ENCODE measurements around the gene PLCL1.

The PLCL1 gene

DNA sequence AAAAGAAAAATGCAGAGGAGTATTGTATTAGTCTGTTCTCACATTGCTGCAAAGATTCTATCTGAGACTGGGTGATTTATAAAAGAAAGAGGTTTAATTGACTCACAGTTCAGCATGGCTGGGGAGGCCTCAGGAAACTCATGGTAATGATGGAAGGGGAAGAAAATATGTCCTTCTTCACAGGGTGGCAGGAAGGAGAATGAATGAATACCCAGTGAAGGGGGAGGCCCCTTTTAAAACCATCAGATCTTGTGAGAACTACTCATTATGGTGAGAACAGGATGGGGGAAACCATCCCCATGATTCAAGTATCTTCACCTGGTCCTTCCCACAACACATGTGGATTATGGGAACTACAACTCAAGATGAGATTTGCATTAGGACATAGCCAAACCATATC, 9.1 kb upstream of the PLCL1 start:
- TF ChIP-seq FOXK2 (IDR thresholded peaks at IDR 0.05) (no peak), HDGF (IDR thresholded peaks at IDR 0.05; ENCODE audit: borderline replicate concordance) (no peak)
- POLR2A ChIA-PET: no interaction called here
- CTCF ChIA-PET: no interaction called here
- DNase-seq (ENCODE audit: extremely low spot score): no peak

DNA sequence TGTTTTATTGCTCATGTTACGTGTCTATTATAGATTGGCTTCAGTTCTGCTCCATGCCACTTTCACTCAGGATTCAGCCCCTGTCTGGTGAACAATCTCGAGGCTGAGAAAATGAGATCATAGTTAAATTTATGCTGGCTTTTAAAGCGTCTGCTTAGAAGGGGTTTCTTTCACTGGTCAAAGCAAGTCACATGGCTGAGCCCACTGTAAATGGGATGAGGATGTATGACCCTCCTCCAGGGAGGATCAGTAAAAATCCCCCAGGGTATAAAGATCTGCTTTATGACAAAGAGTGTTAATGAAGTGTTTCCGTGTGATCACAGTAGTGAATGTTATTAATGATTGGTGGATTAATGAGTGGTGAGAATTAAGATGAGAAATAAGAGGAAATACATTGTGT, 6.2 kb upstream of the PLCL1 start:
- no peak for DNase-seq (ENCODE audit: extremely low spot score)
- CTCF ChIA-PET: no interaction called here
- TF ChIP-seq ZNF384 (IDR thresholded peaks at IDR 0.05) (no peak), NFRKB (IDR thresholded peaks at IDR 0.05) (no peak), BHLHE40 (IDR thresholded peaks at IDR 0.05; ENCODE audit: borderline replicate concordance) (no peak), SUZ12 (IDR thresholded peaks at IDR 0.05) (no peak), HDGF (IDR thresholded peaks at IDR 0.05; ENCODE audit: borderline replicate concordance) (no peak), FOXM1 (IDR thresholded peaks at IDR 0.05; ENCODE audit: borderline replicate concordance) (no peak), SP1 (IDR thresholded peaks at IDR 0.05) (no peak), CTBP1 (IDR thresholded peaks at IDR 0.05; ENCODE audit: borderline replicate concordance) (no peak), FOXK2 (IDR thresholded peaks at IDR 0.05) (no peak), ARNT (IDR thresholded peaks at IDR 0.05) (no peak), LEF1 (IDR thresholded peaks at IDR 0.05; ENCODE audit: borderline replicate concordance) (no peak), L3MBTL2 (conservative IDR thresholded peaks at IDR 0.05) (no peak), TARDBP (IDR thresholded peaks at IDR 0.05) (no peak)
- TF ChIP-seq, protein P1, sequence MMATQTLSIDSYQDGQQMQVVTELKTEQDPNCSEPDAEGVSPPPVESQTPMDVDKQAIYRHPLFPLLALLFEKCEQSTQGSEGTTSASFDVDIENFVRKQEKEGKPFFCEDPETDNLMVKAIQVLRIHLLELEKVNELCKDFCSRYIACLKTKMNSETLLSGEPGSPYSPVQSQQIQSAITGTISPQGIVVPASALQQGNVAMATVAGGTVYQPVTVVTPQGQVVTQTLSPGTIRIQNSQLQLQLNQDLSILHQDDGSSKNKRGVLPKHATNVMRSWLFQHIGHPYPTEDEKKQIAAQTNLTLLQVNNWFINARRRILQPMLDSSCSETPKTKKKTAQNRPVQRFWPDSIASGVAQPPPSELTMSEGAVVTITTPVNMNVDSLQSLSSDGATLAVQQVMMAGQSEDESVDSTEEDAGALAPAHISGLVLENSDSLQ (IDR thresholded peaks at IDR 0.05): no peak
- POLR2A ChIA-PET: no interaction called here

DNA sequence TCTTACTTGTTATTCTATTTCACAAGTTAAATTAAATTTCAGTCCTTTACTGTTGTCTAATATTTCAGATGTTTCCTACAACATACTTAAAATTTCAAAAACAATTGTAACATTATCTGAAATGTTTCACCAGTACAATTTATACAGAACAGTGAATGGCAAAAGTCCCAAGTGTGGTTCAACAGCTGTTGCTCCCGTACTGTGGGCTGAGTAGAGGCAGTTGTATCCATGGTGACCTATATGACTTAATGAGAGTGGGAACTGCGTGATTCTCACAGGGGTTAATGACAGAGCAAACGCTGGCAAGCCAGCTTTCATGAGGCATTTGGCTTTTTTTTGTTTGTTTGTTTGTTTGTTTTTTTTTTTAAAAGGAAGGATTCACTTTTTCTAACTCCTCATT, 5.3 kb upstream of the PLCL1 start:
- no peak for DNase-seq (ENCODE audit: extremely low spot score)
- CTCF ChIA-PET: no interaction called here

DNA sequence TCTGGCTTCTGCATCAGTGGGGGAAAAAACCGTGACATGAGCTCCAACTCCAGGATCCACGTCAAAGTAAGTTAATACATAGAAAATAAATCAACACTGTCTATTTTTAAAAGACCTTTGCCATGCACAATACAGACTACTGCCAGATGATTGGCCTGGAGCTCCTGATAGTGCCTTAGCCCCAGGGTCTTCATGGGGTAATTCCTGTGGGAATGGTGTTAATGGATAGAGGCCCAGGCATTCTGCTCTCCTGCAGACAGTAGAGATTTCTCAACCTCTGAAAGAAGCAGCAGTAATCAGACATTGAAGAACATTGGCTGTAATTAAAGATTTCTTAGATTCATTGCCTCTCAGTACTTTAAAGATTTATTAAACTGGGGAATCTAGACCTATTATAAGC, 4.3 kb upstream of the PLCL1 start:
- no peak for TF ChIP-seq TARDBP (IDR thresholded peaks at IDR 0.05)
- TF ChIP-seq, protein P1 (IDR thresholded peaks at IDR 0.05): no peak
- TF ChIP-seq ARNT (IDR thresholded peaks at IDR 0.05): no peak
- TF ChIP-seq SP1 (IDR thresholded peaks at IDR 0.05): no peak
- no peak for TF ChIP-seq ZNF384 (IDR thresholded peaks at IDR 0.05)
- no peak for TF ChIP-seq SUZ12 (IDR thresholded peaks at IDR 0.05)
- no peak for TF ChIP-seq NFRKB (IDR thresholded peaks at IDR 0.05)
- no peak for TF ChIP-seq ELF4 (IDR thresholded peaks at IDR 0.05)
- TF ChIP-seq FOXK2 (IDR thresholded peaks at IDR 0.05): no peak
- TF ChIP-seq BHLHE40 (IDR thresholded peaks at IDR 0.05; ENCODE audit: borderline replicate concordance): no peak
- no peak for TF ChIP-seq L3MBTL2 (conservative IDR thresholded peaks at IDR 0.05)
- no peak for TF ChIP-seq FOXA1 (IDR thresholded peaks at IDR 0.05)
- TF ChIP-seq HDGF (IDR thresholded peaks at IDR 0.05; ENCODE audit: borderline replicate concordance): no peak
- no peak for TF ChIP-seq LEF1 (IDR thresholded peaks at IDR 0.05; ENCODE audit: borderline replicate concordance)
- TF ChIP-seq FOXM1 (IDR thresholded peaks at IDR 0.05; ENCODE audit: borderline replicate concordance): no peak
- TF ChIP-seq CTBP1 (IDR thresholded peaks at IDR 0.05; ENCODE audit: borderline replicate concordance): no peak
- ChIA-PET CTCF (no interaction called here), POLR2A (no interaction called here)
- no peak for DNase-seq (ENCODE audit: extremely low spot score)

More for the DNA sequence above, 5.3 kb upstream of the PLCL1 start:
- no peak for TF ChIP-seq NFRKB (IDR thresholded peaks at IDR 0.05)
- TF ChIP-seq TARDBP (IDR thresholded peaks at IDR 0.05): no peak
- no peak for TF ChIP-seq L3MBTL2 (conservative IDR thresholded peaks at IDR 0.05)
- TF ChIP-seq ELF4 (IDR thresholded peaks at IDR 0.05): no peak
- TF ChIP-seq ZNF384 (IDR thresholded peaks at IDR 0.05): no peak
- TF ChIP-seq BHLHE40 (IDR thresholded peaks at IDR 0.05; ENCODE audit: borderline replicate concordance): no peak
- no peak for TF ChIP-seq ARNT (IDR thresholded peaks at IDR 0.05)
- no peak for TF ChIP-seq SUZ12 (IDR thresholded peaks at IDR 0.05)
- TF ChIP-seq FOXA1 (IDR thresholded peaks at IDR 0.05): no peak
- TF ChIP-seq FOXK2 (IDR thresholded peaks at IDR 0.05): no peak
- TF ChIP-seq FOXM1 (IDR thresholded peaks at IDR 0.05; ENCODE audit: borderline replicate concordance): no peak
- TF ChIP-seq LEF1 (IDR thresholded peaks at IDR 0.05; ENCODE audit: borderline replicate concordance): no peak
- TF ChIP-seq, protein P1 (IDR thresholded peaks at IDR 0.05): no peak
- POLR2A ChIA-PET: no interaction called here

DNA sequence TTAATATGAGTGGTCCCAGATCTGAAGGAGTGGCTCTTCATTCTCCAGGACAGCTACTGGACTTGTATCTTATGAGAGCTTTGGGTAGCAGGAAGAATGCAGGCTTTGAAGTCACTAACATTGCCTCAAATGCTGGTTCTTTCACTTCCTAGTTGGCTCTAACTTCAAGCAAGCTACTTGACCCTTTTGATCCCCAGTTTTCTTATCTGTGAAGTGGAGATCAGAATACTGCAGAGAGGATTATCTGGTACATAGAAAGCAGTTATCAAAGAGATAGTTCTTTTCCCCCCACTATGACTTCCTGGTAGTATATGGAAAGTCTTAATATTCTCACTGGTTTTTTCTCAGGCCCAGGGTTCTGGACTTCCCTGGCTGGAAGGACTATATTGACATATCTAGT, 3.4 kb upstream of the PLCL1 start:
- no peak for TF ChIP-seq SP1 (IDR thresholded peaks at IDR 0.05)
- TF ChIP-seq ZNF384 (IDR thresholded peaks at IDR 0.05): no peak
- TF ChIP-seq FOXM1 (IDR thresholded peaks at IDR 0.05; ENCODE audit: borderline replicate concordance): no peak
- no peak for TF ChIP-seq LEF1 (IDR thresholded peaks at IDR 0.05; ENCODE audit: borderline replicate concordance)
- TF ChIP-seq ARNT (IDR thresholded peaks at IDR 0.05): no peak
- TF ChIP-seq HDGF (IDR thresholded peaks at IDR 0.05; ENCODE audit: borderline replicate concordance): no peak
- no peak for TF ChIP-seq BHLHE40 (IDR thresholded peaks at IDR 0.05; ENCODE audit: borderline replicate concordance)
- TF ChIP-seq L3MBTL2 (conservative IDR thresholded peaks at IDR 0.05): no peak
- TF ChIP-seq, protein P1 (IDR thresholded peaks at IDR 0.05): no peak
- POLR2A ChIA-PET: no interaction called here
- DNase-seq (ENCODE audit: extremely low spot score): no peak
- CTCF ChIA-PET: interaction anchor here (0.6 to 1.5 kb wide), 2 partner anchors 327 to 495 kb away, joined by 3 to 5 read pairs; no protein-coding TSS in a partner anchor

DNA sequence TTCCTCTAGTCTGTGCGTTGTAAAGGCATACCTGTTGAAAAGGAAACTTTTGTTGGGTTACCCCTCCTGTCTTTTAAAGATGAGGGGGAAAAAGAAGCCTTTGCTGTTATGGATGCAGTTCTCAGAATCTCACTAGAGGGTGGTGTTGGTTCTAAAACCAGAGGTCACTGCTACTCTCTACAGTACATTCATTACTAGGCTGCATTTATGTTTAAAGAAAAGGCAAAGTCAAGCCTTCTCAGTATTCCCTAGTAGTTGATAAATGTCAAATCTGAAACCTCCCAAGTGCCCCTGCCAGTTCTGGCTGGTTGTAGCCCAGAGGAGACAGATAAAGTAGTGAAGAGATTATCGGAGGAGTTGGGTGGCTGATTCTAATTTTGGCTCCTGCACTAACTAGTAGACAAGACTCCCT, 1.4 kb upstream of the PLCL1 start:
- no peak for TF ChIP-seq ELF4 (IDR thresholded peaks at IDR 0.05)
- TF ChIP-seq FOXM1 (IDR thresholded peaks at IDR 0.05; ENCODE audit: borderline replicate concordance): no peak
- TF ChIP-seq CTBP1 (IDR thresholded peaks at IDR 0.05; ENCODE audit: borderline replicate concordance): no peak
- TF ChIP-seq HDGF (IDR thresholded peaks at IDR 0.05; ENCODE audit: borderline replicate concordance): no peak
- no peak for TF ChIP-seq FOXA1 (IDR thresholded peaks at IDR 0.05)
- TF ChIP-seq LEF1 (IDR thresholded peaks at IDR 0.05; ENCODE audit: borderline replicate concordance): no peak
- TF ChIP-seq TARDBP (IDR thresholded peaks at IDR 0.05): no peak
- TF ChIP-seq, protein P1 (IDR thresholded peaks at IDR 0.05): no peak
- TF ChIP-seq ZNF384 (IDR thresholded peaks at IDR 0.05): no peak
- CTCF ChIA-PET: no interaction called here
- peak; percentile 58 for DNase-seq (ENCODE audit: extremely low spot score)
- POLR2A ChIA-PET: no interaction called here
